Forelimb muscle (tissue), 1 donor: ENCODE results near the gene LTBP1. TPM values are rescaled to one million over a fixed set of nuclear protein-coding genes. Genes with fewer than 3 reads are reported as not detected.
"Not testable (repeated sequence)": the region's sequence is repeated elsewhere in the genome, so short reads cannot be mapped to it uniquely, and the experiment has no call there.

Experiments
- DNase-seq: peaks from one replicate; pipeline ENCODE4 v3.0.0-alpha.2; 2013; ENCODE audit warnings: low read depth
- polyA plus RNA-seq: library from polyadenylated mRNA; unstranded; fragments of 120-200 nt; gene quantifications from one replicate; pipeline ENCODE4 v1.2.1, GENCODE V29; 2013; ENCODE audit not compliant: insufficient read length

Gene LTBP1, protein sequence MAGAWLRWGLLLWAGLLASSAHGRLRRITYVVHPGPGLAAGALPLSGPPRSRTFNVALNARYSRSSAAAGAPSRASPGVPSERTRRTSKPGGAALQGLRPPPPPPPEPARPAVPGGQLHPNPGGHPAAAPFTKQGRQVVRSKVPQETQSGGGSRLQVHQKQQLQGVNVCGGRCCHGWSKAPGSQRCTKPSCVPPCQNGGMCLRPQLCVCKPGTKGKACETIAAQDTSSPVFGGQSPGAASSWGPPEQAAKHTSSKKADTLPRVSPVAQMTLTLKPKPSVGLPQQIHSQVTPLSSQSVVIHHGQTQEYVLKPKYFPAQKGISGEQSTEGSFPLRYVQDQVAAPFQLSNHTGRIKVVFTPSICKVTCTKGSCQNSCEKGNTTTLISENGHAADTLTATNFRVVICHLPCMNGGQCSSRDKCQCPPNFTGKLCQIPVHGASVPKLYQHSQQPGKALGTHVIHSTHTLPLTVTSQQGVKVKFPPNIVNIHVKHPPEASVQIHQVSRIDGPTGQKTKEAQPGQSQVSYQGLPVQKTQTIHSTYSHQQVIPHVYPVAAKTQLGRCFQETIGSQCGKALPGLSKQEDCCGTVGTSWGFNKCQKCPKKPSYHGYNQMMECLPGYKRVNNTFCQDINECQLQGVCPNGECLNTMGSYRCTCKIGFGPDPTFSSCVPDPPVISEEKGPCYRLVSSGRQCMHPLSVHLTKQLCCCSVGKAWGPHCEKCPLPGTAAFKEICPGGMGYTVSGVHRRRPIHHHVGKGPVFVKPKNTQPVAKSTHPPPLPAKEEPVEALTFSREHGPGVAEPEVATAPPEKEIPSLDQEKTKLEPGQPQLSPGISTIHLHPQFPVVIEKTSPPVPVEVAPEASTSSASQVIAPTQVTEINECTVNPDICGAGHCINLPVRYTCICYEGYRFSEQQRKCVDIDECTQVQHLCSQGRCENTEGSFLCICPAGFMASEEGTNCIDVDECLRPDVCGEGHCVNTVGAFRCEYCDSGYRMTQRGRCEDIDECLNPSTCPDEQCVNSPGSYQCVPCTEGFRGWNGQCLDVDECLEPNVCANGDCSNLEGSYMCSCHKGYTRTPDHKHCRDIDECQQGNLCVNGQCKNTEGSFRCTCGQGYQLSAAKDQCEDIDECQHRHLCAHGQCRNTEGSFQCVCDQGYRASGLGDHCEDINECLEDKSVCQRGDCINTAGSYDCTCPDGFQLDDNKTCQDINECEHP (N-terminal part only)
- 51.1 TPM for polyA plus RNA-seq

DNA sequence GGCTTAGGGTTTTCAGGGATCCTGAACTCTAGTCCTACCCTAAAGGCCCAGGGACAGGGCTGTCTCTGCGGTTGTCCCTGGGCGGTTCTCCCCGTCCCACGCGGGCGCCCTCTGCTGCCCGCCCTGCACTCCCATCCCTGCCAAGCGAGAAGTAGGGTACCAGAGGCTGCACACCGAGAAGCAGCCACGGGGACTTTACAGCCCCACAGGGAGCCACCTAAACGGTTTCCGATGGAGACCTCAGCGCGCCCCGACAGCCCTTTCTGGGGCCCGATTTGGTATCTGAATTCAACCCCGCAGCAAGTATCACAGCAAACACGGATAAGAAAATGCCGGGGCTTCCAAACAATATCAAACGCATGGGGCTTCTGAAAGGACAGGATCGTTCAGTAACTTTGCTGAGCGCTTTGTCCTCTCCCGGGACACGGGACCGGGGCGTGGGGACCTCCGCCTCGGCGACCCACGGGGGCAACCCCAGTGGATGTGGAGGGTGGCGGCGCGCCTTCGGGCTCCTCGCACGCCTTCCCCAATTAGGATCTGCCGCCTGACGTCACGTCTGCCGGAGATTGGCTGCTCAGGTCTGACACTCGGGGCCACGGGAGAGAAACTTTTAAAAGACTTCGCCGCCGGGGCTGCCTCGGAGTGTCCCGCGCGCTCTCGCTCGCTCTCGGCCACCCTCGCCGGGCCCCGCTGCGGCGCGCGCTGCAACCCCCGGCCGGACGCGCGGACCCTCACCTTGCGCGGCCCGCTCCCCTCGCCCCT is at the start of gene LTBP1:
LTBP1 (plus strand) TSS at position 640 of the 762 bp plus-strand sequence. CDS start 372 bp downstream, outside the sequence.
- peak; percentile 36 for DNase-seq

DNA sequence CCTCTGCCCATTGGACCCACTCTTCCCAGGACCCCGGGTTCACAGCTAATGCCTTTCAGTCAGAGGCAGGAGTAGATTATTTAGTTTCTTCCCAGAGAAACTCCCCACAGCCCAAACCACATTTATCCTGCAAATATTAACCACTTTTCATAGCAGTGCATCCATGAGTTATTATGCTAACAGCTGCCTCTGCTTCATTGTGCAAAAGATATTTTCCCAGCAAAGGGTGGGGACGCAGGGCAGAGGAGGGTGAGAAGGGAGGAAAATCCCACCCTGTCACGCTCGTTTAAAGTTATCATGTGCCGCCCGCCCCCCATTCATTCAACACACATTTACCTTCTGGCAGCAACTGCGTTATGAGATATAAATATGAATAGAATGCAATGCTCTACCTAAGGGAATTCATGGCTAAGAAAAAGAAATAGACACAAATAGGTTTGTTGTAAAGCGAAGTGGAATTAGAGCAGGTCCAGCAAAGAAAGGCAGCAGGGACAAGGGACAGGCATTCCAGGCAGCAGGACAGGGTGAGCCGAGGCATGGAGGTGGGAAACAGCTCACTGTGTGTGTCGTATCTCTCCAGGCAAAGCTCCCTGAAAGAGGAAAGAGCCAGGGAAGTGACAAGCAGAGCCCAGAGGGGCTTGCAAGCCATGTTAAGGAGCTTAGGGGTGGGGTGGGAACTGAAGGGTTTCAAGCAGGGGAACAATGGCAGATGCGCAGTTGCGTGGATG is 46.3 kb upstream of the LTBP1 start:
- DNase-seq = no peak

DNA sequence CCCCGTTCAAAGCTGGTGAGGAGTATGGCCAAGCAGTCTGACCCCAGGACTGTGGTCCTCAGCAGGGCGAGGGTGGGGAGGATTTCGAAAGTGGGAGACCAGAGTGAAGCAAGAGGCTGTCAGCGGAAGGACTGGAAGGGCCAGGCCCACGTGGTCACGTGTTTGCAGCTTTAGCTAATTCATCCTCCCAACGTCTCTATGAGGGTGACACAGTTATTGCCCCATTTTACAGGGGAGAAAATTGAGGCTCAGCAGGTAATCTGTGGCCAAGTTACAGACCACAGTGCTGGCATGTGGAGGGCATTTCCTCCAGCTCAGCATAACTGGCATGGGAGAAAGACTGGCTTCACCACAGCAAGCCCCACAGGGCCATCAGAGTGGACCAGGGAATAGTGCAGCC is 45.4 kb upstream of the LTBP1 start:
- DNase-seq = no peak

DNA sequence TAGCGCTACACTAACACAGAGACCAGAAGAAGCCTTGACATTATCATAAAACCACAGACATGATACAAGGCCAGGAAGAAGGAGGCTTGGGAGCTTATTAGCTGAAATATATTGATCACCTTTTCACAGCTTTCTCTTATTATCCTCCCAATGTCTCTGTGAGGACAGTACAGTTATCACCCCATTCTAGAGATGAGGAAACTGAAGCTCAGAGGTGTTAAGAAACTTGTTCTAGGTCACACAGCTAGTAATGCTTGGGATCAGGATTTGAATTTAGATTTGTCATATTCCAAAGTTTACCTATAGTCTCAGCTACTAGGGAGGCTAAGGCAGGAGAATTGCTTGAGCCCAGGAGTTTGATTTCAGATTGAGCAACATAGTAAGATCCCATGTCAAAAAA is 44.6 kb upstream of the LTBP1 start:
- no peak for DNase-seq

DNA sequence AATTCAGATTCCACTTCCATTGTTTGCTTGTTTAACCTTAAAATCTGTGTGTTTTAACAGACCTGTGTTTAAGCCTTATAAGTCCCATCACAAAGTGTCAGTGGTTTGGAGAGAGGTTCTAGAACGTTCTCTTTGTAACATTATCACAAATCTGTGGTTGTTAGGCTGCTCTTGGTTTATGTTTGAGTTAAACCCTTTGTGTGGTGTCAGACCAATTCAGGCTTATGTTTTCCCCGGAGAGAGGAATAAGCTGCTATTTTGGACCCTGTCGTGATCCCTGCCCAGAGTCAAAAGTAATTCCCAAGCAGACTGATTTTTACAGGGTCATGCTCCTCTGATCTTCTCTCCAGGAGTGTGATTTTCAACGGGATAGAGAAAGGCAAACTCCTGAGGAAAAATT is 43.8 kb upstream of the LTBP1 start:
- no peak for DNase-seq

DNA sequence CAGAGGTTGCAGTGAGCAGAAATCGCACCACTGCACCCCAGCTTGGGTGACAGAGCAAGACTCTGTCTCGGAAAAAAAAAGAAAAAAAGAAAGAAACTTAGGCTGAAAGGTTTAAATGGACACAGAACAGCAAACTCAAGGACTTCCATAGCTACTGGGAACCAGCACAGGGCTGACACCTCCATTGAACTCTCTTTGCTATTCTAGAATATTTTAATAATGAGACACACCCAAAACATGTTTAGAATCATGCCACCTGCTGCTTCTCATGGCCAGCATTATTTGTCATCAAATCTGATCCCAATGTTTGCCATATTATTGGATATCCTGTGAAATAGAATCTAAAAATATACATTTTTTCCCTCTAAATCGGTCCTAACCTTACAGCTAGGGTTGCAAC is 42.7 kb upstream of the LTBP1 start:
- DNase-seq = no peak

DNA sequence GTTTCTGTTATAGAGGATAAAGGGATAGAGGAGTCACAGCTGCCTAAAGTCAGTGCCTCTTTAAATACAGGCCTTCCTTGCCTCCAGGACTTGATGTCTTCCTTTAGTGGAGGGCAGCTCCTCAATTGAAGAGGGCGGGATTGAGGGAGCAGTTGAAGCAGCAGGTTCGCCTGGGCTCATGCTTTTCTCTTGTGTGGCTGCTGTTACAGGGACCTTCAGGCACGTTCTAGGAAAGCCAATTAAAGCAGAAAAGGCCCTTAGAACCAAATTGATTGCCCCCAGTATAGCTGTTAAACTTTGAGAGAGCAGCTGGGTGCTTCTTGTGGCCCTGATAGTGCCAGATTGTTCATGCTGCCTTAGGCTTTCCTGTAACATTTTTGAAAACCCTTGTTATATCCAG is 42.0 kb upstream of the LTBP1 start:
- no peak for DNase-seq

DNA sequence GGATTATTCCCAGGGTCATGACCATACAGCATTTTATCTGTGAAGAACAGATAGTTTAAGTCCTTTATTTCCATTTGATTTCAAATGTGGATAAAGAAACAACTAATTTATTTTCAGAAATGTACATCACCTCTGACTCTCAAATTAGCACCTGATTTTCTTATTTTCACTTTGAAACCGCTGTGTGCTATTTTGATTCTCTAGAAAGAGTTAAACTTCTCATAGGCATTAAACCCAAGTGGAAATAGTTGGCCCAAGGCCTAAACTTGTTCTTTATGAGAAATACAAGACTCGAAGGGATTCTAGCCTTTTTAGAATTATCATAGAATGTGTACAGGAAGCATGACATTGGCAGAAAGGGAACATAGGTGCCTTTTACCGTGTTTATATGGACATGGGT is 41.5 kb upstream of the LTBP1 start:
- DNase-seq = no peak

DNA sequence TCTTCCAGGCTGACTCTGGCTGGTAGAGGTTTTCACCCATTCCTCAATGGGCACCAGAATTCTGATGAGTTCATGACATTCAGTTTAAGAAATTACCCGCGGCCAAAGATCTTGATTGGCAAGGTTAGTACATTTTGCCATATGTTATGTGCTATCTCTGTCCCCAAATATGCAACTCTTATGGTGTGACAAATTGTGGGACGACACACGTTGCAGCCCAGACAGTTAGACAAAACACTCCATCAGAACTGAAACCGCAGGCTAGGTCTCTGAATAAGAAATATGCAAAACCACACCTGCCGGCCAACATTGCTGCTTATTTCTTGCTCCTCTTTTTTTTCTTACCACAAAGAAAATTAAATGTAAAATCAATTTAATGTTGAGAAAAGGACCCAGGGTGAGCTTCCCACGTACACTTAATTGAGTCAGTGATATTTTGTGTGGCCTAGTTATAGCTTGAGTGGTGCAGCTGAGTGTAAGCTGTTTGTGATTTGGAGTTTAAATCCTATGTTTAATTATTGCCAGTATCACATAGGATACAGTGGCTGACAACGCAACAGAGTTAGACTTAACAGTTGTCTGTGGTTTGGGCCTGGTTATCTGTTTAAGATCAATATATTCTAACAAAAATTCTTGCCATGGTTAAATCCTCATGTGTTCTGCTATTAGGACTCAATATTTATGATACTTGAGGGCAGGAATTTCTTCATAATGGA is 35.7 kb upstream of the LTBP1 start:
- DNase-seq = no peak

DNA sequence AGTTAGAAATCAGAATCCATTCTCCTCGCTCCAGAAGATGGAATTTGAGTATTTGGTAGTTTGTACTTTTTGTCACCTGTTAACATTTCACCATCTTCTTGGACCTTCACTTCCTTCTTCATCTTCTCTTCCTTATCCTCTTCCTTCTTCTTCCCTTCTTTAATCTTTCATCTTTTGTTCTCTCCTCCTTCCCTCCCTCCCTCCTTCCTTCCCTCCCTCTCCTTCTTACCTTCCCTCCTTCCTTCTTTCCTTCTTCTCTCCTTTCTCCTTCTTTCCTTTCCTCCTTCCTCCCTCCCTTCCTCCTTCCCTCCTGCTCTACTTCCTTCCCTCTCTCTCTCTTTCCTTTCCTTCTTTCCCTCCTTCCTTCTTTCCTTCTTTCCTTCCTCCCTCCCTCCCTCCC is 31.1 kb upstream of the LTBP1 start:
- DNase-seq = no peak

DNA sequence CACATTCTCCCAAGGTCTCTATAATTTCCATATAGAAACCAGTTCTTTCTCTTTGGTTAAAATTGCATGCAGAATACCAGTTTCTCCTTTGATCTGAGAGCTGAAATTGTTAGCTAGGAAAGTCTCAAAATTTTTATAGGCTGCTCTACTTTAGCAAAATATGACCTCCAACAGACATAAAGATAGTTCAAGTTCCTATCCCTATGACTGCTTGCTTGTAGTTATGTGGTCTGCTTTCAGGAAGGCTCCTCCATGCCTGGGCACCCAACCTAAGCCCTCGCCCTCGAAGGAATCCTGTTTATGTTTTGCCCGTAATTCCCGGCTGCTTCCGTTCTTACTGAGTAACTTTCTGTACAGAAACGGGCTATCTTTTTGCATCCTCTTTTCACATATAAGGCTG is 28.0 kb upstream of the LTBP1 start:
- no peak for DNase-seq

DNA sequence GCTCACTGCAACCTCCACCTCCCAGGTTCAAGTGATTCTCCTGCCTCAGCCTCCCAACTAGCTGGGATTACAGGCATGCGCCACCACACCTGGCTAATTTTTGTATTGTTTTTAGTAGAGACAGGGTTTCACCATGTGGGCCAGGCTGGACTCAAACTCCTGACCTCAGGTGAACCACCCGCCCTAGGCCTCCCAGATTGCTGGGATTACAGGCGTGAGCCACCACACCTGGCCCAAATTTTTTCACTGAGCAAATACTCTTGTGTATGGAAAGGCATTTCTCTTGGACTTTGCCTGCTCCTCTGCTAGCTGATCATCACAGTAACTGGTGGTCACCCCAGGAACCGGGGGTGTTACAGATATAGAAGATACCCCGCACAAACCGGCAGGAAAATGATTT is 26.9 kb upstream of the LTBP1 start:
- DNase-seq = not testable (repeated sequence)

DNA sequence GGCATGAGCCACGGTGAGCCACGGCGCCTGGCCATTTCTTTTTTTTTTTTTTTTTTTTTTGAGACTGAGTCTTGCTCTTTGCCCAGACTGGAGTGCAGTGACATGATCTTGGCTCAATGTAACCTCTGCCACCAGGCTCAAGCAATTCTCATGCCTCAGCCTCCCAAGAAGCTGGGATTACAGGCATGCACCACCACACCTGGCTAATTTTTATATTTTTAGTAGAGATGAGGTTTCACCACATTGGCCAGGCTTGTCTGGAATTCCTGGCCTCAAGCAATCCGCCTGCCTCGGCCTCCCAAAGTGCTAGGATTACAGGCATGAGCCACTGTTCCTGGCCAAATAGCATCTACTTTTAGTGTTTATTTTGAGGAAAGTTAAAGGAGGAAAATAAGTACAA is 25.3 kb upstream of the LTBP1 start:
- DNase-seq = not testable (repeated sequence)

DNA sequence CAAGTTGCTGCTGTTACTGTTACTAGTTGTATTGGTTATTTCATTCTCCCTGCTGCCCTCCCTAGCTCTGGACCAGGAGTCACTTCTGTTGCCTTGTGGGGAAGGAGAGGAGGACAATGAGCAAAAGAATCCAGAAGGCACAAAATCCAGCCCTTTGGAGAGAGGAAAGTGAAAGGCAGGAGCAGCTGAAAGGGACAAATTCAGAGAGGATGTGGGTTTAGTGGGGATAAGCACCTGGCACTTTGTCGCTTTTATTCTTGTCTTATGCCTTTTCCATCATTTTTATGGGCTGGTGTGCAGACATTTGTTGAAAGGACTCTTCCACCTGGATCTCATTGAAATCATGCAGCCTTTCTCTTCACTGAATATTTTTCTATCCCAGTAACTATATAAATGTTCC is 24.3 kb upstream of the LTBP1 start:
- no peak for DNase-seq

DNA sequence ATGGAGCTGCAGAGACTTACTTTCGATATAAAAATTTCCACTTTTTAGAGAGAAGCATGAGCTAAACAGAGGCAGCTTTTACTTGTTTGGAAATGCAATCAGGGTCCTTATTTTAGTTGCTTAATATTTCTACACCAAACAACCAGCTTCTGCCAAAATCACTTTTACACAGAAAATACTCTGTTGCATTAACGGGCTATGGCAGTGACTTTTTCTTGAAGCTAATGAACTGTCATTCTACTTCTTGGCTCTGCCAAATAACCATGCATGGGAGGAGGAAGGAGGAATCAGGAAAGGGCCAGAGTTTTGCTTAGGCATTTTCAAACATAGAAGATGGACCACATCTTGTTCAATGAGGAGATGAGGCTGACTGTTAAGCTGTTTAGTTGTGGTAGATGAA is 23.6 kb upstream of the LTBP1 start:
- DNase-seq = no peak

DNA sequence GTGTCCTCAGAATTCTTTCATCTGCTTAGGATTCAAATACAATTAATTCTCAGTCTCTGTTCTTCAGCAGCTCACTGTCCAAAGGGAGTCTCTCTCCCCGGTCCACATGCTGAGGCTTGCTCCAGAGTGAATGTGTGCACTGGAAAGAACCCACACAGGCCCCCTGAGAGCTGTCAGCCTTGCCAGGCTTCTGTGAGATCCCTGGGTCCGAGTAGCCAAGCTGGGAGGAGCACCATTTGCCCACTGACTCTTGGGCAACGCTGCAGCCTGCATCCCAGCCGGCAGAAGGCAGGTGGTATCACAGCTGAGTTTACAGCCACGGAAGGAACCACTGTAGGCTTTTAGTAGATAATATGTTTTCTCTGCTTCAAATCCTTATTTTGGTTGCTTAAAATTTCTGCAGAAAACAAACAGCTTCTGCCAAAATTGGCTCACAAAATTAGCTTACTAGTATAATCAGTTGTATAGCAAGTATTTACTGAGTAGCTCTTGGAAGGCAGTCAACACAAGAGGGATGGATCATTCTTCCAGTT is 21.4 kb upstream of the LTBP1 start:
- no peak for DNase-seq

DNA sequence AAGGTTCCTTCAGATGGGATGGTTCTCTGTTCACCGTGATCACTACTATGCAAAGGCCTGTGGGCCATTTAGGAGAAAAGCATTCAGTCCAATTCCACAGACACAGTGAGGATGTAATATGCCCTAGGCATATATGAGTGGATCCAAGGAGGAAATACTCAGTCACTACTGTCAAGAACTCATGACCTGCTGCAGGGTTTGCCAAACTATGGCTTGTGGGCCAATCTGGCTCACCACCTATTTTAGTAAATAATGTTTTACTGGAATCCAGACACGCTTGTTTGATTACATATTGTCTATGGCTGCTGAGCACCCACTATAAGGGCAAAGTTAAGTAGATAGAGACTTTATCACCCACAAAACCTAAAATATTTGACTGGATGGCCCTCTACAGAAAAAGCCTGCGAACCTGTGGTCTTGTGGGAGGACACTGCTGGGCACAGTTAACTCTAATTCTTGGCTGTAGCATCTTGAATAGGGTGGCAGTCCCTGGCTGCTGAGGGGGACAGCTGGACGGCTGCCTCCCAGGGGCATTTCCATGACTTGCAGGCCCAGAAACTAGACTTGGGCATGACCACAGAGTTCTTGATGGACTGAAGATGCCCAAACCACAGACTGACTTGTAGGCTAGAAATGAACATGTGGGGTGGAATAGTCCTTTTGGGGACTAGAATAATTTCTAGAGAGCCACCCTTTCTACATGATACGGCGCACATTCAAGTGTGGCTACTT is 20.6 kb upstream of the LTBP1 start:
- no peak for DNase-seq

DNA sequence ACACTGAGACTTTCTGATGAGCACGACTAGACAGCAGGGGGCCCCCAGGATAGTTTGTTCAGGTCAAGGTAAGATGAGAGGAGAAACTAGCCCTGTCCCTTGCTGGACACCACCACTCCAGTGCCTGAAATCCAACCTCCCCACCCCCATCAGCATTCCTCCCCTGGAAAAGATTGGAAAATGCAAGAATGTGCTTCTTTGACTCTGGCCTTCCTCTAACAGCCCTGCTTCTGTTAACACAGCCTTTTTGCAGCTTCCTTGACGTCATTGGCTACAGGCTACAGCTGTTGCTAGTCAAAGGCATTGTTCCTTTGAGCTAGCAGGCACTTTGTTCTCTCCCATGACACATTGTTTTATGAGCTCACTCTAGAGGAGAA is 20.1 kb upstream of the LTBP1 start:
- DNase-seq = no peak

DNA sequence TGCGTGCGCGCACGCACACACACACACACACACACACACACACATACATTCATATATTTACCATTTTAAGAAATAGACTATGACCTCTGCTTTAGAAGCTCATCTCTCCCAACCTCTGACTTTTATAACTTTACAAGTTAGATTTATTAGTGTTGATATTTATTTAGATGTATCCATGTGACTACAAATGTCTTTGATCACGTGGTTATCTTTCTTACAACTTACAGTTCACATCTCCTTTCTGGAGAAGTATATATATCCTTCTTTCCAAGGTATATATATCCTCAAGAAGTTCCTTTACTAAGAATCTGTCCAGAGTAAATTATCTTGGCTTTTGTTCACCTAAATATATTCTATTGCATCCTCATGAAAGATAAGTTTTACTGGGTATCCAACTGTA is 16.3 kb upstream of the LTBP1 start:
- DNase-seq = no peak
